ENCODE results near the gene UNCX. TPM values are rescaled to one million over a fixed set of nuclear protein-coding genes. Genes with fewer than 3 reads are reported as not detected.
"Not testable (repeated sequence)": the region's sequence is repeated elsewhere in the genome, so short reads cannot be mapped to it uniquely, and the experiment has no call there.

Gene UNCX
- polyA plus RNA-seq, 4 donors = not detected

- Histone ChIP-seq H3K36me3 (ENCODE audit: control insufficient read depth in 3 of 3, insufficient read depth in 2 of 3, low read depth in 1 of 3, low read length in 3 of 3) (no peaks in the 10 kb centered on the region), H3K4me1 (ENCODE audit: control insufficient read depth in 3 of 3, insufficient read depth in 2 of 3, low read depth in 1 of 3, low read length in 2 of 3) (no peaks in the 10 kb centered on the region), H3K9me3 (ENCODE audit: control insufficient read depth in 2 of 2, insufficient read depth in 1 of 2, low read depth in 1 of 2, low read length in 1 of 2) (no peaks in the 10 kb centered on the region), H3K27me3 (ENCODE audit: control insufficient read depth in 3 of 3, insufficient read depth in 3 of 3, low read length in 3 of 3) (peaks cover 1 to 75% (median 4%) of the 10 kb centered on the region in 3 donors), H3K4me3 (ENCODE audit: low read depth in 1 of 3, low read length in 3 of 3) (no peak overlapping the region), H3K27ac (ENCODE audit: low read depth in 1 of 3, low read length in 2 of 3) (no peak overlapping the region)
- DNase-seq (no peak), FAIRE-seq (no peak)
- 55 to 68% (median 67%) methylated on average over 18 to 21 of the region's 21 CpGs for WGBS, 3 donors
Measured at GRCh38 chr7:1260244-1260635, 27.6 kb downstream of the UNCX start.

- not testable (repeated sequence) for DNase-seq; FAIRE-seq; H3K27ac ChIP-seq (ENCODE audit: low read depth in 1 of 3, low read length in 2 of 3); H3K9me3 ChIP-seq (ENCODE audit: control insufficient read depth in 2 of 2, insufficient read depth in 1 of 2, low read depth in 1 of 2, low read length in 1 of 2); H3K4me1 ChIP-seq (ENCODE audit: control insufficient read depth in 3 of 3, insufficient read depth in 2 of 3, low read depth in 1 of 3, low read length in 2 of 3); H3K36me3 ChIP-seq (ENCODE audit: control insufficient read depth in 3 of 3, insufficient read depth in 2 of 3, low read depth in 1 of 3, low read length in 3 of 3); H3K4me3 ChIP-seq (ENCODE audit: low read depth in 1 of 3, low read length in 3 of 3)
- WGBS, 3 donors = 69 to 74% (median 73%) methylated on average over 10 of the region's 10 CpGs
- H3K27me3 ChIP-seq (ENCODE audit: control insufficient read depth in 3 of 3, insufficient read depth in 3 of 3, low read length in 3 of 3) = peaks cover 0 to 73% (median under 1%) of the 10 kb centered on the region in 3 donors
Measured at GRCh38 chr7:1261036-1261435, 28.4 kb downstream of the UNCX start.

- Histone ChIP-seq H3K4me1 (ENCODE audit: control insufficient read depth in 3 of 3, insufficient read depth in 2 of 3, low read depth in 1 of 3, low read length in 2 of 3) (no peaks in the 10 kb centered on the region), H3K9me3 (ENCODE audit: control insufficient read depth in 2 of 2, insufficient read depth in 1 of 2, low read depth in 1 of 2, low read length in 1 of 2) (no peaks in the 10 kb centered on the region), H3K27ac (ENCODE audit: low read depth in 1 of 3, low read length in 2 of 3) (no peak overlapping the region), H3K36me3 (ENCODE audit: control insufficient read depth in 3 of 3, insufficient read depth in 2 of 3, low read depth in 1 of 3, low read length in 3 of 3) (no peaks in the 10 kb centered on the region), H3K27me3 (ENCODE audit: control insufficient read depth in 3 of 3, insufficient read depth in 3 of 3, low read length in 3 of 3) (peaks cover 0 to 65% (median 5%) of the 10 kb centered on the region in 3 donors), H3K4me3 (ENCODE audit: low read depth in 1 of 3, low read length in 3 of 3) (no peak overlapping the region)
- DNase-seq (no peak), FAIRE-seq (no peak)
- WGBS, 3 donors = 66 to 75% (median 73%) methylated on average over 13 of the region's 13 CpGs
Measured at GRCh38 chr7:1262441-1262840, 29.8 kb downstream of the UNCX start.

- Histone ChIP-seq H3K4me3 (ENCODE audit: low read depth in 1 of 3, low read length in 3 of 3) (no peak overlapping the region), H3K27ac (ENCODE audit: low read depth in 1 of 3, low read length in 2 of 3) (no peak overlapping the region), H3K4me1 (ENCODE audit: control insufficient read depth in 3 of 3, insufficient read depth in 2 of 3, low read depth in 1 of 3, low read length in 2 of 3) (no peaks in the 10 kb centered on the region), H3K9me3 (ENCODE audit: control insufficient read depth in 2 of 2, insufficient read depth in 1 of 2, low read depth in 1 of 2, low read length in 1 of 2) (no peaks in the 10 kb centered on the region), H3K27me3 (ENCODE audit: control insufficient read depth in 3 of 3, insufficient read depth in 3 of 3, low read length in 3 of 3) (peaks cover 0 to 65% (median 5%) of the 10 kb centered on the region in 3 donors), H3K36me3 (ENCODE audit: control insufficient read depth in 3 of 3, insufficient read depth in 2 of 3, low read depth in 1 of 3, low read length in 3 of 3) (no peaks in the 10 kb centered on the region)
- 16 to 58% (median 38%) methylated on average over 28 of the region's 28 CpGs for WGBS, 3 donors
- peak; percentile 29 to 59 for DNase-seq
- no peak for FAIRE-seq
Measured at GRCh38 chr7:1263391-1263951, 30.8 kb downstream of the UNCX start.

- Histone ChIP-seq H3K27me3 (ENCODE audit: control insufficient read depth in 3 of 3, insufficient read depth in 3 of 3, low read length in 3 of 3) (peaks cover 0 to 71% (median 10%) of the 10 kb centered on the region in 3 donors), H3K4me1 (ENCODE audit: control insufficient read depth in 3 of 3, insufficient read depth in 2 of 3, low read depth in 1 of 3, low read length in 2 of 3) (no peaks in the 10 kb centered on the region), H3K27ac (ENCODE audit: low read depth in 1 of 3, low read length in 2 of 3) (no peak overlapping the region), H3K36me3 (ENCODE audit: control insufficient read depth in 3 of 3, insufficient read depth in 2 of 3, low read depth in 1 of 3, low read length in 3 of 3) (no peaks in the 10 kb centered on the region), H3K4me3 (ENCODE audit: low read depth in 1 of 3, low read length in 3 of 3) (no peak overlapping the region), H3K9me3 (ENCODE audit: control insufficient read depth in 2 of 2, insufficient read depth in 1 of 2, low read depth in 1 of 2, low read length in 1 of 2) (no peaks in the 10 kb centered on the region)
- 59 to 66% (median 61%) methylated on average over 29 to 30 of the region's 30 CpGs for WGBS, 3 donors
- FAIRE-seq = no peak
- DNase-seq = no peak
Measured at GRCh38 chr7:1264345-1265280, 31.9 kb downstream of the UNCX start.

GRCh38 chr7:1267016-1267900 lies 34.6 kb downstream of the UNCX start:
- WGBS, 3 donors = 75 to 81% (median 77%) methylated on average over 31 of the region's 31 CpGs
- Histone ChIP-seq H3K27ac (ENCODE audit: low read depth in 1 of 3, low read length in 2 of 3) (no peak overlapping the region), H3K4me1 (ENCODE audit: control insufficient read depth in 3 of 3, insufficient read depth in 2 of 3, low read depth in 1 of 3, low read length in 2 of 3) (no peaks in the 10 kb centered on the region), H3K27me3 (ENCODE audit: control insufficient read depth in 3 of 3, insufficient read depth in 3 of 3, low read length in 3 of 3) (peaks cover 0 to 59% (median 14%) of the 10 kb centered on the region in 3 donors), H3K36me3 (ENCODE audit: control insufficient read depth in 3 of 3, insufficient read depth in 2 of 3, low read depth in 1 of 3, low read length in 3 of 3) (no peaks in the 10 kb centered on the region), H3K4me3 (ENCODE audit: low read depth in 1 of 3, low read length in 3 of 3) (no peak overlapping the region), H3K9me3 (ENCODE audit: control insufficient read depth in 2 of 2, insufficient read depth in 1 of 2, low read depth in 1 of 2, low read length in 1 of 2) (no peaks in the 10 kb centered on the region)
- no peak for DNase-seq
- FAIRE-seq = no peak

- Histone ChIP-seq H3K36me3 (ENCODE audit: control insufficient read depth in 3 of 3, insufficient read depth in 2 of 3, low read depth in 1 of 3, low read length in 3 of 3) (no peaks in the 10 kb centered on the region), H3K4me1 (ENCODE audit: control insufficient read depth in 3 of 3, insufficient read depth in 2 of 3, low read depth in 1 of 3, low read length in 2 of 3) (no peaks in the 10 kb centered on the region), H3K9me3 (ENCODE audit: control insufficient read depth in 2 of 2, insufficient read depth in 1 of 2, low read depth in 1 of 2, low read length in 1 of 2) (no peaks in the 10 kb centered on the region), H3K27me3 (ENCODE audit: control insufficient read depth in 3 of 3, insufficient read depth in 3 of 3, low read length in 3 of 3) (peaks cover 0 to 53% (median 14%) of the 10 kb centered on the region in 3 donors), H3K4me3 (ENCODE audit: low read depth in 1 of 3, low read length in 3 of 3) (no peak overlapping the region), H3K27ac (ENCODE audit: low read depth in 1 of 3, low read length in 2 of 3) (no peak overlapping the region)
- DNase-seq (no peak), FAIRE-seq (no peak)
- 71 to 82% (median 77%) methylated on average over 23 to 27 of the region's 27 CpGs for WGBS, 3 donors
Measured at GRCh38 chr7:1268076-1268815, 35.6 kb downstream of the UNCX start.
